ENCODE data around the gene TMOD4. TPM values are rescaled to one million over a fixed set of nuclear protein-coding genes. Genes with fewer than 3 reads are reported as not detected.

The TMOD4 gene
- total and polyA plus RNA-seq, 10 of the 15 experiments (the other 5 are each of a cell fraction or from before 2014, with no cell fraction given): 0.30 to 1.2 (median 0.50) TPM; not detected in 1

- TF ChIP-seq HCFC1 (IDR thresholded peaks at IDR 0.05; ENCODE audit: low read length): peak; percentile 100
- peak; percentile 98 for TF ChIP-seq CBFB (IDR thresholded peaks at IDR 0.05; ENCODE audit: low read depth)
- peak; percentile 71; the same call in 1 of the 2 replicates for TF ChIP-seq ZNF24 (IDR thresholded peaks at IDR 0.05)
- peak; percentile 24 for TF ChIP-seq MLLT1 (IDR thresholded peaks at IDR 0.05)
- peak; percentile 90 for TF ChIP-seq WRNIP1 (IDR thresholded peaks at IDR 0.05; ENCODE audit: borderline replicate concordance, low read depth, low read length)
- peak; percentile 76 for TF ChIP-seq SPI1 (IDR thresholded peaks at IDR 0.05; ENCODE audit: borderline replicate concordance, insufficient read depth, low read depth, low read length)
- 0 out of 2 replicates have a peak, but pooled peaks have one; percentile 35 for TF ChIP-seq ZBTB33 (IDR thresholded peaks at IDR 0.05)
- TF ChIP-seq SREBF1 (IDR thresholded peaks at IDR 0.05; ENCODE audit: low read length): peak; percentile 84
- TF ChIP-seq ZBED1 (IDR thresholded peaks at IDR 0.05; ENCODE audit: borderline replicate concordance): peak; percentile 79; the same call in 1 of the 2 replicates
- no peak; the same call in 1 of the 2 replicates for TF ChIP-seq SIN3A (IDR thresholded peaks at IDR 0.05; ENCODE audit: low read depth, low read length)
- peak; percentile 89; the same call in 1 of the 2 replicates for TF ChIP-seq TAF1 (IDR thresholded peaks at IDR 0.05; ENCODE audit: borderline replicate concordance, low read depth, low read length)
- no peak for TF ChIP-seq IRF5 (IDR thresholded peaks at IDR 0.05; ENCODE audit: borderline replicate concordance)
Observed at GRCh38 chr1:151165738-151166504, 9.9 kb downstream of the TMOD4 start, which contains the start of the genes LYSMD1 and SCNM1 (continued).

Measured in GM12878 (cell line).